Measurements from ENCODE around the gene FOSB. TPM values are rescaled to one million over a fixed set of nuclear protein-coding genes. Genes with fewer than 3 reads are reported as not detected.
A peak's percentile ranks its signal among the peaks of the same experiment; 100 is the strongest.

Gene FOSB
- total RNA-seq, 2 donors from 2014 or later, result 1.5 to 5.5 TPM

DNA sequence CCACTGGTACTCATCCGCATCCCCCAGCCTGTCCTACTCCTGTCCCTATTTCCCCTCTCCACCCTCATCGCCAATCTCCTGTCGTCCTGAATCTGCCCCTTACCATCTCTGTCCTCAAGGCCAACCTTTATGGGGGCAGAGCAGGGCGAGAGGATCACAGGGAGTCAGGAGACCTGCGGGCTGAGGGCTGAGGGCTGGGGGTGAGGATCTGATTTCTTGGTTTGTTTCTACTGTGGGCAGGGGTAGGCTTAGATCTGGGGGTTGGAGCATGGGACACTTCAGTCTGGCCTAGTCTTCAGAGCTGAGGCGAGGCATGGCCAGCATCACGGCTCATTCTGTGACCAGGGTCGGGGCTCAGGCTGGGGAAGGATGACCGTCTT is 27.5 kb upstream of the FOSB start:
- no peak for DNase-seq
- ATAC-seq, result no peak
- intact Hi-C loops (cut with DNase I), result loop anchor here in 1 of 2 donors (2.0 kb wide), 1 partner anchor 33 kb away; no protein-coding TSS in a partner anchor

DNA sequence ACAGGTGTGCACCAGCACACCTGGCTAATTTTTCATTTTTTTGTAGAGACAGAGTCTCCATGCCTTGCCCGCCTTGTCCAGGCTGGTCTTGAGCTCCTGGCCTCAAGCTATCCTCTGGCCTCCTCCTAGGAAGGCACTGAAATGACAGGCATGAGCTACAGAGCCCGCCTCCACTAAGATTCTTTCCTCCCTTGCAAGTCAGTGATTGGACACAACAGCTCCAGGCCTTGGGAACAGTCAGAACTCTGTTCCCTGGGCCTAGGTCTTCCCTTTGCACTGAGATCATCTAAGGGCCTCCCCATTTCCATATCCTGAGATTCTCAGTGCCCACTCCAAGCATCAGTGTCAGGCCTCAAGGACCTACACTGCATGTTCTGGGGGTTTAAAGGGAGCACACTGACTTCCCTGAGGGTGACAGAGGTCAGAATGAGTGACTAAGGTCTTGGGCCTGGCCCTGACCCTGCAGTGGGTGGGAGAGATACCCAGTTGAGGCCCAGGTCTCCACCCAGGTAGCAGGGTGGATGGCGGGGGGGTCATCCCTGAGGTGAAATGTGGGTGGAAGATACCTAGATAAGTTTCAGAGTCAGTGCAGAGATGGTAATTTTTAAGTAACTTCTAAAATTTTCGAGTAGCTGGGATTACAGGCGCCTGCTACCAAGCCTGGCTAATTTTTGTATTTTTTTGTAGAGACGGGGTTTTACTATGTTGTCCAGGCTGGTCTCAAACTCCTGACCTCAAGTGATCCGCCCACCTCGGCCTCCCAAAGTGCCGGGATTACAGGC is 26.7 kb upstream of the FOSB start:
- ATAC-seq, result no peak
- intact Hi-C loops (cut with DNase I), result loop anchor here in 1 of 2 donors (2.0 kb wide), 1 partner anchor 32 kb away; no protein-coding TSS in a partner anchor
- no peak for DNase-seq

DNA sequence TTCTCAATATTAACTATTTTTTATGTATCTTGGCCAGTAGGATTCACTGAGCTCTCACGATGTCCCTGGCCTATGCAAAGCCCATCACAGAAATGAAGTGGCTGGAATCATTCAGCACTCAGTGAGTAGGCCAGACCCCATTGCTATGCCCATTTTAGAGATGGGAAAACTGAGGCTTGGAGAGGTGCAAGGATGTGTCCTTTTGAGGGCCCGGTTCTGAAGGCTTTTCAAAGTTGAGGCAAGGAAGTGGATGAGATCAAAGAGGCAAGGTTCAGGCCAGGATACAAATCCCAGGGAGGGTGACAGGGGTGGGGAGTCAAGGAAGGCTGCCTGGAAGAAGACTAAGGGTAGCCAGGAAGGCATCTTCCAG is 25.4 kb upstream of the FOSB start:
- no peak for DNase-seq
- no peak for ATAC-seq
- intact Hi-C loops (cut with DNase I), result no loop called here

DNA sequence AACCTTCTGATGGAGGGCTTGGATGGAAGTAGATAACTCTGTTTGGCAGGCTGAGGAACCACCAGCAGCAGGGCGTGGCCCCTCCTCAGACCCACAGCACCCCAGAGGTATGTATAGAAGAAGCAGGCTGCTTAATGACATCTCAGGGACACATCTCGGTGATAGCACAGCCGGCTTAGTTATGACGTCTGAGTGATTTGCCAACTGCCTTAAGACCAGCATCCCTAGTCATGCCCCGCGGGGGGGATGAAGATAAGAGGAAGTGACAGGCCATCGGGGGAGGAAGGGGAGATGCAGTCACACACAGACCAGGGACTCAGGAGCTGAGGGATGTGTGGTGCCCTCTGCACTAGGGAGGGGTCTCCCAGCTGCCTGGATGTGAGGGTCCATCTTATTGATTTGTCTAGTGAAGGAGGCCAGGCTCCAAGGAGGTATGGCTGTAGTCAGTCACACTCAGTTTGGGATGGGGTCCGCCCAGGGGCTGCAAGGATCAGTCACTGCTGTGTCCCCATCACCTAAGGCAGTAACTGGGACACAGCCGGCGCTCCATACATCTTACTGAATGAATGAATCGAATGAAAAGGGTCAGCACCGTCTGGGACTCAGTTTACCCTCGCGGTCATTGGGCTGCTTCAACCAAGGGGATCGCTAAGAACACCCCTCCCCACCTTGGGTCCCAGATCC is 24.9 kb upstream of the FOSB start:
- intact Hi-C loops (cut with DNase I), result no loop called here
- peak in 1 of 2 donors; percentile 0 for ATAC-seq
- DNase-seq, result peak; percentile 72

DNA sequence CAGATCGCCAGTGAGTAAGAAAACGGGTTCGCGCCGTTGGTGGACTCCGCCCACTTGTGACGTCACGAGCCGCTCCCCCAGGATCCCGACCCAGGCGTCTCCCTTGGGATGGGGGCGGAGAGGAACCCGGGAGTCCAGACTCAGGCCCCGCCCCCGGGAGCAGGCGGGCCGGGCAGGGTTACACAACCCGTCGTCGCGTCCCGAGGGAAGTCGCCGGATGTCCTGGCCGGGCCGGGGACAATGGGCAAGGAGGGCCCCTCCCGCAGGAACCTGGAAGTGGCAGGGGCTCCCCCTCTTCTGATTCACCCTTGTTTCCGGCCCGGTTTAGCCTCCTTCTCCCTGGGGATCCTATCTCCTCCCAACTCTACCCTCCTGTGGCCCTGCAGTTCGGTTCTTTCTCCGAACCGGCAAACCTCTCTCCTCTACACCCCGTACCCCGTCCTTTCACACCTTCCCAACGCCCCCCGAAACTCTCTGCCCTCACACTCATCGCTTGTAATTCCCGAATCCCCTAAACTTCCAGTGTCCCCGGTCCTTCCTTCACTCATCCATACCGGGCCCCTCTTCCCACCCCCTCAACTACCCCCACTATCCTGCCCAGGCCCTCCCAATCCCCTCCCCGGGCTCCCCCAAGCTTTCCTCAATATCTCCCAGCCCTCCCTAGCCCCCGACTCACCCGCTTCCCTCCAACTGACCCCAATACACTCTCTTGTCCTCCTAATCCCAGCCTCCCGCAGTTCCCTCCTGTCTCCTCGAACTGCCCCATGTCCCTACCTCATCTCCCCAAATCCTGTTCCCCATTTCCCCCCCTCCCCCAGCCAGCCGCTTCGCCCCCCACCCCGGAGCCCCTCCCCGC is 24.1 kb upstream of the FOSB start:
- peak; percentile 99 for DNase-seq
- ATAC-seq, result peak; percentile 83 to 87
- intact Hi-C loops (cut with DNase I), result no loop called here

DNA sequence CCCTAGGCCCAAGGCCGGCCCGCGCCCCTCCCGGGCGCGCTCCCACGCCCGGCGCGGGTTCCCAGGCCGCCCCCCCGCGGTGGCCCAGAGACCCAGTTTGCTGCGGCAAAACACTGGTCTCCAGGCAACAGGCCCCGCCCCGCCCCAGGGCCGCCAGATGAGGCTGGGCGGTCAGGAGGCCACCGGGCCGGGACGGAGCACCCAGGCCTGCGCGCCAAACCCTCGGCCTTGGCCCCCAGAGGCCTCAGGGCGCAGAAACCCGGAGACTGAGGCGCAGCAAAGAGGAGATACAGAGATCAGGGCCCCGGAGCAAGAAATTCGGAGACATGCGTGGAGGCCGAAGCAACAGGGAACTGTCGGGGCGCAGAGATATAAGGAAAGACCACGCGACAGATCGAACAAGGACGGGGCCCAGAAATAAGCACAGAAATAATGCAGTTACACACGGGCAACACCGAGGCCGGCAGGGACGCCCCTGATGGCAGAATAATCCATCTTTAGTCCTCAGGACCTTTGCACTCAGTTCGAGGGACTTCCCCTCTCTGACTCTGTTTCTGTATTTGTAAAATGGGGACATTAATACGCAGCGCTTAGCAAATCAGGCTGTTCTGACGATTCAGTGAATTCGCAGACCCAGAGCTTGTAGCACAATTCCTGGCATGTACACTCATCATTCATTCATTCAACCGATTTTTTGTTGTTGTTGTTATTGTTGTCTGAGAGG is 23.3 kb upstream of the FOSB start:
- peak; percentile 96 for DNase-seq
- intact Hi-C loops (cut with DNase I), result no loop called here
- ATAC-seq, result peak; percentile 77 to 80

DNA sequence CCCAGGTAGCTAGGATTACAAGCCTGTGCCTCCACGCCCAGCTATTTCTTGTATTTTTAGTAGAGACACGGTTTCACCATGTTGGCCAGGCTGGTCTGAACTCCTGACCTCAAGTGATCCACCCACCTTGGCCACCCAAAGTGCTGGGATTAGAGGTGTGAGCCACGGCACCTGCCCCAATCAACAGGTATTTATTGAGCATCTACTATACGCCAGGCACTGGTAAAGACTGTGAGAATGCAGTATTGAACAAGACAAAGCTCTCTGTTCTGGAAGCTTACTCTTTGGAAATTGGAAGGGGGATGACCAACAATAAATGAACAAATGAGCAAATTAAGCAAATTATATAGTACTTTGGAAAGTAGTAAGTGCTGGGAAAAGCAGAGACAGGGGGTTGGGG is 22.7 kb upstream of the FOSB start:
- intact Hi-C loops (cut with DNase I), result no loop called here
- no peak for DNase-seq

DNA sequence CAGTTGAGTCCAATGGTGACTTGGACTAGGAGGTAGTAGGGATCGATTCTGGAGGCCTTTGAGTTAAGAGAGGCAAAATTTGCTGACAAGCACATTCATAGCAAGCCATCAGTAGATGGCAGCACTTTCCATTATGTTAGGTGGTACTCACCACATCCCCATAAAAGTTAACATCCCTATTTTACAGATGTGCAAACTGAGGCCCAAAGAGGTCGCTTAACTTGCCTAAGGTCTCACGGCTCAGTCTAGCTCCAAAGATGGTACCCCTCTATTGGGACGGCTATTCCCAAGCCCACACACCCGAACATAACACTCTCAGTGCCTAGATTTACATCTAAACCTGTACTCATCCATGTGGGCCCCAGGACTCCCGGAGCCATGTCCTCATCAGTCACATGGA is 21.5 kb upstream of the FOSB start:
- no peak for ATAC-seq
- no peak for DNase-seq
- intact Hi-C loops (cut with DNase I), result no loop called here

More for the DNA sequence above, 22.7 kb upstream of the FOSB start:
- ATAC-seq, result no peak

DNA sequence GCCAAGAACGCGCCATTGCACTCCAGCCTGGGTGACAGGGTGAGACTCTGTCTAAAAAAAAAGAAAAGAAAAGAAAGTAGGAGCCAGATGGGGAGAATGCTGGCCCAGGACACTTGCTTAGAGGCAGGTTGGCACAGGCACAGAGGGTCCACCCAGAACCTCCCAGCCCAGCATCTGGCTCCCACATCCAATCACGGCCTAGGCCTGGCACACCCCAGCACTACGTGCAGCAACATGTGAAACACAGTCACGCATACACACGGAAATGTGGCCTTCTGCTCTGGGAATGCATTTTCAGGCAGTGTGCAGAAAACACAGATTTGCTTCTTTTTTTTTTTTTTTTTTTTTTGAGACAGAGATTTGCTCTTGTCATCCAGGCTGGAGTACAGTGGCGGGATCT is 20.9 kb upstream of the FOSB start:
- ATAC-seq, result no peak
- intact Hi-C loops (cut with DNase I), result no loop called here
- DNase-seq, result no peak

DNA sequence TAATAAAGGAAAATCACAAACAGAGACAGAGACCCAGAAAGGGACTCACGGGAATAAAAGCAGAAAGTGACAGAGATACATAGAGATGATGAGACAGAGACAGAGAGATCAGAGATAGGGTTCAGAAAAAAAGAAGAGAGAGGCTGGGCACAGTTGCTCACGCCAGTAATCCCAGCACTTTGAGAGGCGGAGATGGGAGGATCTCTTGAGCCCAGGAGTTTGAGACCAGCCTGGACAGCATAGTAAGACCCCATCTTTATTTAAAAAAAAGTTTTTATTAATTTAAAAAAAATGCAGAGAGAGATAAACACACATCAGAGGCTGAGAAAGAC is 19.4 kb upstream of the FOSB start:
- ATAC-seq (no peak), DNase-seq (no peak)
- intact Hi-C loops (cut with DNase I), result no loop called here

DNA sequence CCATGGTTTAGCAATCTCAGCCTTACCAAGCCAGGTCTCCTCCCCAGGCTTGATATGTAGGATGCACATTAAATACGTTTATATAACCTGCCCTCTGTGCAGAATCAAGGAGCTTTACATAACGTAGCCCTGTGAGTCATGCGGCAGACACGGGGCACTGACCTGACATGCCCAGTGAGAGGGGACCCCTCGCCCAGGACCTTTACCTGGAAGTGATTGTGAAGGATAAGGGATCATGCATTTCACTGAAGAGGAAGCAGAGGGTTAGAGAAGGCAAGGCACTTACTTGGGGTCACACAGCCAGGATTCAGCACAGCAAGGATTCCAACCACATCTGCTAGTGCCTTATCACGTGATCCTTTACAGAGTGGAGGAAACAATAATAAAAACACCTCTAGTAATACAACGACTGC is 18.9 kb upstream of the FOSB start:
- ATAC-seq (no peak), DNase-seq (no peak)
- intact Hi-C loops (cut with DNase I), result no loop called here

DNA sequence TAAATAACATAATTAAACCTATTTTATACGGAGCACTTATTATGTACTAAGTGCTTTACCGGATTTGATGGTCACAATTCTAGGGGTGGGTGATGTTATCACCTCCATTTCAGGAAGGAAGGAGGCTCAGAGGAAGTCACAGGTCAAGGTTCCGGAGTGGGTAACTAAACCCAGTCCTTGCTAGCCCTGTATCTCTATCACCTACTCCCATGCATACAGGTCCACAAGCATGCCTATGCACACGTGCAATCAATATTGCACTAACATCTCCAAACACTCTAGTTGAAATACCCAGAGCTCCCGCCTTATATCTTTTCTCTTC is 17.8 kb upstream of the FOSB start:
- intact Hi-C loops (cut with DNase I), result no loop called here
- DNase-seq, result no peak
- peak in 1 of 2 donors; percentile 1 for ATAC-seq

DNA sequence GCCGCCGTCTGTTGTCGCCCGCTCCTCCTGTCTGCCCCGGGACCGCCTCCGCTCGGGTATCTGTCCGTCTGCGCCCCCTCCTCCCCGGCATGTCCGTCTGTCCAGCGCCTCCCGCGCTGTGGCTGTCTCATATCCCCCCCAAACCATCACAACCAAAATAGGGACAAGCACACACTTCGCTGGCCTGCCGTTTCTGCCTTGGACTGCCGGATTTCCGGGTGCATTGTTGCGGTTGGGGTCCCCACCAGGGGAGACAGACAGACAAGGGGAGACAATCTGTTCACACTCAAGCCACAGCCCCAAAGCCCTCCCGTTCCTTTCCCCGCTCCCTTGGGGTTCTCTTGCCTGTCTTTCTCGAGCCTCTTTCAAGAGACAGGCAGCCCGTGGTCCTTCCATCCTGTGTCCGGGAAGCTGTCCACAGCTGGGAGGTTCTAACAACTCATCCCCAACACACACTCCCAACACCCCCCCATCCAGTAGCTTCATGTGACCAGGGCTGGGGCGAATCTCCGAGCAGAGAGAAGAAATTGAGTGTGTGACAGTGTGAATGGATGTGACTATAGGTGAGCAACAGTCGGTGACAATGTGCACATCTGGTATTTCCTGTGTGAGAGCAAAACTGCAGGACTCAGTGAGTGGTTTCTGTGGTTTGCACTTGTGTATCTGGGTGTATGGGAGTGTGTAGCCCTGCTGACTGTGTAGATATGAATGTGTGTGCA is 16.5 kb upstream of the FOSB start:
- ATAC-seq (peak; percentile 7 to 15), DNase-seq (no peak)
- intact Hi-C loops (cut with DNase I), result no loop called here

DNA sequence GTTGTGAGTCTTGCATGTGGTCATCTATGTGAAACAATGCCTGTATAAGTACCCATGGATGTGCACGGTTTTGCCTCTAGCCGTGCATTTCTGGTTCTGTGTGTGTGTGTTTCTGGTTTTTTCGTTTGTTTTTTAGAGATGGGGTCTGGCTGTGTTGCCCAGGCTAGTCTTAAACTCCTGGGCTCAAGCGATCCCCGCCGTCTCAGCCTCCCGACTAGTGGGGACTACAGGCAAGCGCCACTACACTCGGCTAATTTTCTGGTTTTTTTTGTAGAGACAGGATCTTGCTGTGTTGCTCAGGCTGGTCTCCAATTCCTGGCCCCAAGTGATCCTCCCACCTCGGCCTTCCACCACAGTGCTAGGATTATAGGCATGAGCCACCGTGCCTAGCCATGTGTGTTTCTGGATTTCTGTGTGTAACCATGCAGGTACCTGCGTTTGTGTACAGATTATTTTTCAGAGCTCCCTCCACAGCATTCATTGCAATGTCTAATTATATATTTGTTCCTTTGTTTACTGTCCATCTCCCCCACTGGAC is 15.9 kb upstream of the FOSB start:
- DNase-seq (no peak), ATAC-seq (no peak)
- intact Hi-C loops (cut with DNase I), result no loop called here

DNA sequence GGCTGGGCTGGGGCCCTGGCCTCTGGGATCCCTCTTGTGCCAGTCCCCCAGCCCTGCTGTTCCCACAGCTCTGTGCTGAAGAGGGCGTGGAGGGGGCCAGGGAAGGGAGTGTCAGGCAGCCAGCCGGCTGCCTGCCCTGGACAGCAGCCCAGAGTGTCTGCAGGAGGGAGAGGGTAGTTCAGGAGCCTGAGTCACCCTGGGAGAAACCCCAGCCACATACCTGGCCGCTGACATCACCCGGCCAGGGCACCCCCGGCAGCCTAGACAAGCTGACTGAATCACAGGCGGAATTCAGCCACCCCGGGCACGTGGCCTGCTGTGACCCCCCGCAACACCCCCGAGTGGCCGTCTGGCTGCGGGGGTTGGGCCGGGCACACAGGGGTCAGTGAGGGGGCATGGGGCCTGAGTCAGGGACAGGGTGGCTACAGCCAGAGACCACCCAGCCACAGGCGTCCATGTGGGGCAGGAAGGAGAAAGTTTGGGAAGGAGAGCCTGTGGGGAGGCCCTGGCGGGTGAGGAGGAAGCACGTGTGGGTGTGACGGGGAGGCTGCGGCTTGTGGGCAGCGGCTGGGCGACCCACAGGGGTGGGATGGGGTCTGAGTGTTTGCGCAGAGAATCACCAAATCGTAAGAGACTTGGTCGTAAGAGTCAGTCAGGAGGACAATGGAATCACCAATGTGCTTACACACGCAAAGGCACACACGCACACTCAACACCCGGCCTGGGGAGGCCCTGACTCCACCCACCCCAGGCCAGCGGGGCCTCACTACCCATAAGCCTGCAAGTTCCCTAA is 11.9 kb upstream of the FOSB start:
- intact Hi-C loops (cut with DNase I), result no loop called here
- DNase-seq (peak; percentile 92), ATAC-seq (peak; percentile 90 to 93)

DNA sequence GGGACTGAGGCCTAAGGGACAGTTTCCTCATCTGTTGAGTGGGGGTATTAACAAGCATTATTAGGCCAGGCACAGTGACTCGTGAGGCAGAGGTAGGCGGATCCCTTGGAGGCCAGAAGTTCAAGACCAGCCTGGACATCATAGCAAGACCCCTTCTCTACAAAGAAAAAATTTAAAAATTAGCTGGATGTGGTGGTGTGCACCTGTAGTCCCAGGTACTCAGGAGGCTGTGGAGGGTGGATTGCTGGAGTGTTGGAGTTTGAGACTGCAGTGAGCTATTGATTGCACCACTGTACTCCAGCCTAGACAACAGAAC is 11.3 kb upstream of the FOSB start:
- ATAC-seq, result no peak
- intact Hi-C loops (cut with DNase I), result no loop called here
- DNase-seq, result no peak

DNA sequence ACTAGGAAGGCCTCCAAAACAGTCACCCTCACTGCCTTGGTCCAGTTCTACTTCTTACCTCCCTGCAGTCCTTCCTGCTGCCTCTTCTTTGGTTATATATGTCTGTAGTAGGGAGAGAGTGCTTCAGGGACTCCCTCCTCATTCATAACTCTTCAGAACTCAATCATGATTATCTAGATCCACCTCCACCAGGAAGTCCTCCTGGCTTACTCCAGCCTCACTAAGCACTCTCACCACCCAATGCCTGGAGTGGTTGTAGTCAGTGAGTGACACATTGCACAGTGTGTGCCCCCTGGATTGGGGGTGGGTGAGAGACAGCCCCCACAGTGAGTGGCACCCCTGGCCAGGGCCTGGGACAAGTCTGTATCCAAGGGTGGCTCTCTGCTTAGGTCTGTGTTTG is 10.0 kb upstream of the FOSB start:
- ATAC-seq (no peak), DNase-seq (no peak)
- intact Hi-C loops (cut with DNase I), result no loop called here

DNA sequence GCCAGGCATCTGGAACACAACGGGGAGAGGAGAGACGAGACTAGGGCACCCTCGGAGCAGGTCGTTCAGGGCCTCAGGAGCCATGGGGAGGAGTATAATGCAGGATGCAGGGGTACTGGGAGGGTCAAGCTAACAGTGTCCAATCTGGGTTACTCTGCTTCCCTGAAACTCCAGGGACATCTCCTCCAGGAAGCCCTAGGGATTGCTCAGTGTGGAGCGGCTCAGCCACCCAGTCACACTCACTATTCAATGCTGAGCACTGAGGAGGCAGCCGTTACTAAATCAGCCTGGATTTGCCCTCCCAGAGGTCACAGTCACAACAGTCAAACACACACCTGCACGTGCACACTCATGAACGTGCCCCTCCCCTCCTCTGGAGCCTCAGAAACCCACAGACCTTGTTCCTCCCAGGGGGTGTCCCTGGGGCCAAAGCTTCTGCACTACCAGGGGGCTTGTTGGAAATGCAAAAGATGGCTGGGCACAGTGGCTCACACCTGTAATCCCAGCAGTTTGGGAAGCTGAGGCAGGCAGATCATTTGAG is 6.9 kb upstream of the FOSB start:
- ATAC-seq, result no peak
- intact Hi-C loops (cut with DNase I), result no loop called here
- DNase-seq, result no peak

Measured in left cardiac atrium (tissue), 4 donors.